ENCODE measurements around the gene ZFAND2A. TPM values are rescaled to one million over a fixed set of nuclear protein-coding genes. Genes with fewer than 3 reads are reported as not detected.
"Not testable (repeated sequence)": the region's sequence is repeated elsewhere in the genome, so short reads cannot be mapped to it uniquely, and the experiment has no call there.

Gene ZFAND2A
- total RNA-seq, 4 donors from 2014 or later = 17.4 to 39.4 (median 21.8) TPM

- intact Hi-C loops (cut with DNase I; ENCODE audit: low total_unique reads) = no loop called here
- Histone ChIP-seq H3K9me3 (no peaks in the 10 kb centered on the region), H3K4me3 (no peak overlapping the region), H3K4me1 (no peaks in the 10 kb centered on the region), H3K27me3 (peaks cover 0 to 9% of the 10 kb centered on the region in 2 donors), H3K36me3 (no peaks in the 10 kb centered on the region), H3K27ac (no peak overlapping the region)
- DNase-seq = no peak
- no peak for TF ChIP-seq POLR2A (IDR thresholded peaks at IDR 0.05)
- no peak for TF ChIP-seq CTCF (IDR thresholded peaks at IDR 0.05)
Measured at GRCh38 chr7:1200045-1200444, 40.0 kb upstream of the ZFAND2A start.

DNA sequence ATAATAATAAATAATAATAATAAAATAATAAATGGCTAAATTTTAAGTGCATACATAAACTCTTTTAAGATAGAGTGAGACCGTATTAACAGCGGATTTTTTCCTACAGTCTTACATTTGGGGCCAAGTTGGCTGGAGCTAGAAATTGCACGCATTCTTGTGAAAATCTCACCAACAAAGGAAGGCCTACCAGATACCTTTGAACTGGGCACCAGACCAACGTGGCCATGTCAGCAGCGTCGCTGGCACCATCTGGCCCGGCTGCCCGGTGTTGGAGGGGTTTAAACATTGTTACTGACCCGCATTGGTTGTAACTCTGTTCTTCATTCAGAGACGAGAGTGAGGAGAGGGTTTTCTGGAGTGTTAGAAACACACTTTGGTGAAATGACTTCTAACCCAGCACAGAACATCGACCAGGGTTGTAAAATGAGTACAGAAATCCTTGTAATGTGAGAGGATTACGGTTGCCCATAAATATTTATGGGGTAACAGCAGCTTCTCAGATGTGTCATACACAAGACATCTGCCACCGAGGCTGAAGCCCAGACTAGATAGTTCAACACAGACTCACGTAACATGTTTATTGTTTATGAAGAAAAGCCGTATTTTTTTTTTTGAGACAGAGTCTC lies 38.1 kb upstream of the ZFAND2A start:
- Histone ChIP-seq H3K4me3 (no peak overlapping the region), H3K27me3 (peaks cover 0 to 18% of the 10 kb centered on the region in 2 donors), H3K36me3 (no peaks in the 10 kb centered on the region), H3K4me1 (no peaks in the 10 kb centered on the region), H3K9me3 (no peaks in the 10 kb centered on the region), H3K27ac (no peak overlapping the region)
- no peak for DNase-seq
- TF ChIP-seq POLR2A (IDR thresholded peaks at IDR 0.05) (no peak), CTCF (IDR thresholded peaks at IDR 0.05) (no peak)
- intact Hi-C loops (cut with DNase I; ENCODE audit: low total_unique reads) = no loop called here

DNA sequence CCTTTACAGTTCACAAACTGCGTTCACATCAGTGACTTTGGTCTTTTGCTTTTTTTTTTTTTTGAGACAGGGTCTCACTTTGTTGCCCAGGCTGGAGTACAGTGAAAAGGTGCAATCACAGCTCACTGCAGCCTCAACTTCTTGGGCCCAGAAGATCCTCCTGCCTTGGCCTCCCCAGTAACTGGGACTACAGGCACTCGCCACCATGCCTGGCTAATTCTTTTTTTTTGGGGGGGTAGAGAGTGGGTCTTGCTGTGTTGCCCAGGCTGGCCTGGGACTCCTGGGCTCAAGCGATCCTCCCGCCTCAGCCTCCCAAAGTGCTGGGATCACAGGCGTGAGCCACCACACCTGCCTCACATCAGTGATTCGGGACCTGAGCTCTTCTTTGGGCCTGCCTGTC lies 37.0 kb upstream of the ZFAND2A start:
- no peaks in the 10 kb centered on the region for H3K36me3 ChIP-seq
- no peak for TF ChIP-seq POLR2A (IDR thresholded peaks at IDR 0.05)

GRCh38 chr7:1196441-1196840 lies 36.4 kb upstream of the ZFAND2A start:
- H3K4me3 ChIP-seq; intact Hi-C loops (cut with DNase I; ENCODE audit: low total_unique reads); H3K27ac ChIP-seq; H3K36me3 ChIP-seq; DNase-seq; H3K4me1 ChIP-seq; H3K9me3 ChIP-seq: not testable (repeated sequence)
- peaks cover 0 to 22% of the 10 kb centered on the region in 2 donors for H3K27me3 ChIP-seq

More for the DNA sequence above, 37.0 kb upstream of the ZFAND2A start:
- DNase-seq = no peak
- no peak overlapping the region for H3K27ac ChIP-seq
- no peaks in the 10 kb centered on the region for H3K4me1 ChIP-seq
- H3K27me3 ChIP-seq = peaks cover 0 to 22% of the 10 kb centered on the region in 2 donors
- no peak overlapping the region for H3K4me3 ChIP-seq
- intact Hi-C loops (cut with DNase I; ENCODE audit: low total_unique reads) = no loop called here
- no peaks in the 10 kb centered on the region for H3K9me3 ChIP-seq

DNA sequence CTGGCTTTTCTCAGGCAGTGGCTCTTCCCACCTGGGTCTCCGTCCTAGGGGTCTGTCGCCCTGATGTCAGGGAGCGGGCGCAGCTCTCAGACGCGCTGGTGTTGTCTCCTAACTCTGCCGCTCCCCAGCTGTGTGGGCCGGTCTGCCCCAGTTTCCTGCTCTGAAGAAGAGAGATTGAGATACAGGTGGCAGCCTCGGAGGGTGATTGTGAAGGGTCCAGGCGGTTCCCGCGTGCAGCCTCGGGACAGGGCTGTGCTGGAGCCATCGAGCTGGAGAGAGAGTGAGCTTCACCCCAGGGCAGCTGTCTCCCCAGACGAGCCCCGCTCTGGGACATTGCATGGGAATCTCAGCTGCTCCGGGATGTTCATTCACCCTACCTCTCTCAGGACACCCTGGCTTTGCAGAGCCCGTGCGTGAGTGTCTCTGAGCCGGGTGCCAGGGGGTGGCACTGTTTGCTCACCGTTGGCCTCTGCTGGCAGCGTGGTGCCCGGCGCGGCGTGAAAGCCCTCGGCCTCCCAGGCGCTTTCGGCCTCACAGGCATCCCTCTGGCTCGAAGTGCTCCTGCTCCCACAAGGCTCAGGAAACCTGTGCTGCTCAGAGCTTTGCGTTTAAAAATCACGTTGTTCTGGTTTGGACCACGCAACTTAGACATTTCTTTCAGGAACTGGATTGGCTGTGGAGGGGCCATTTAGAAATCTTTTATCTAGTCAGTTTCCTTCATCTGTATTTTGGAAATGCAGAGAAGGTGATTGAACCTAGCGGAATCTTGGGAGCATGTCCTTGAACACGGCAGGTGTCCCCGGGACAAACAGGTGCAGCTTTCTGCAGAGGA lies 33.8 kb upstream of the ZFAND2A start:
- Histone ChIP-seq H3K27ac (no peak overlapping the region), H3K36me3 (no peaks in the 10 kb centered on the region), H3K4me3 (no peak overlapping the region), H3K9me3 (no peaks in the 10 kb centered on the region), H3K4me1 (no peaks in the 10 kb centered on the region), H3K27me3 (peaks cover 0 to 13% of the 10 kb centered on the region in 2 donors)
- no peak for DNase-seq
- intact Hi-C loops (cut with DNase I; ENCODE audit: low total_unique reads) = no loop called here
- TF ChIP-seq CTCF (IDR thresholded peaks at IDR 0.05) (peak in 1 of 4 experiments; percentile 40), POLR2A (IDR thresholded peaks at IDR 0.05) (no peak)

DNA sequence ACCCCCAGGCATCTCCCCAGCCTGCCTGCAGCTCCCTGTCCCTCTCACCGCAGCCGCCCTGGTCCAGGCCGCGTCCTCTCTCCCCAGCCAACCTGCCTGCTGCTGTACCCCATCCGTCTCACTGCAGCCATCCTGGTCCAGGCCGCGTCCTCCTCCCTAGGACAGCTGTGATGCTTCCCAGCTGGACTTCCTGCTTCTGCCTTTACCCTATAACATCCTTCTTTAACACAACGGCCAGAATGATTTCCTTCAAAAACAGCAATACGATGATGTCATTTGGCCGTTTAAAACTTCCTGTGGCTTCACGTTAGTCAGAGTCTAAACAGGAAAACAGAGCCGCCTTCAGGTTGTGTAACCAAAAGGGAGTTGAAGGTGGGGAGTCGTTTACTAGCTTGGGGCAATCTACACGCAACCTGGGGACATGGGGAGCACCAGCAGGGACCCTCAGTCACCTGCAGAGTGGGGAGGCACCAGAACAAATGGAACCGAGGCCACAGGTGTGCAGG lies 32.2 kb upstream of the ZFAND2A start:
- Histone ChIP-seq H3K4me3 (no peak overlapping the region), H3K27ac (no peak overlapping the region), H3K4me1 (no peaks in the 10 kb centered on the region), H3K9me3 (no peaks in the 10 kb centered on the region), H3K36me3 (no peaks in the 10 kb centered on the region), H3K27me3 (peaks cover 0 to 18% of the 10 kb centered on the region in 2 donors)
- DNase-seq = no peak
- TF ChIP-seq CTCF (IDR thresholded peaks at IDR 0.05) = no peak
- no peak for TF ChIP-seq POLR2A (IDR thresholded peaks at IDR 0.05)
- intact Hi-C loops (cut with DNase I; ENCODE audit: low total_unique reads) = no loop called here

Data from uterus (tissue), 4 donors.